Thymus (tissue), 11 donors: ENCODE data around the gene ELF1. TPM values are rescaled to one million over a fixed set of nuclear protein-coding genes. Genes with fewer than 3 reads are reported as not detected.

Source experiments
- DNase-seq, 9 donors: peaks; one replicate each; pipeline ENCODE4 v3.0.0-alpha.2; 2013; ENCODE audit warnings: low spot score in 9 of 9, low read depth in 6 of 9, missing footprints in 1 of 9
- H3K27ac ChIP-seq, 2 donors: one replicate each; pipeline ENCODE4 v1.5.1; 2013; ENCODE audit warnings: control low read depth in 1 of 2, low read depth in 1 of 2, low read length in 1 of 2, mild to moderate bottlenecking in 1 of 2, moderate library complexity in 1 of 2
- H3K27me3 ChIP-seq, 2 donors: one replicate each; pipeline ENCODE4 v1.5.1; 2013; ENCODE audit warnings: low read length in 1 of 2; ENCODE audit not compliant: control insufficient read depth in 2 of 2, insufficient read depth in 1 of 2
- H3K36me3 ChIP-seq, 2 donors: one replicate each; pipeline ENCODE4 v1.5.1; 2013; ENCODE audit warnings: low read length in 1 of 2, mild to moderate bottlenecking in 1 of 2, moderate library complexity in 1 of 2; ENCODE audit not compliant: control insufficient read depth in 2 of 2, insufficient read depth in 2 of 2
- H3K4me1 ChIP-seq, 2 donors: one replicate each; pipeline ENCODE4 v1.5.1; 2013; ENCODE audit warnings: low read length in 2 of 2; ENCODE audit not compliant: control insufficient read depth in 2 of 2, insufficient read depth in 2 of 2
- H3K4me3 ChIP-seq, 2 donors: one replicate each; pipeline ENCODE4 v1.5.1; 2013; ENCODE audit warnings: low read length in 2 of 2, control low read depth in 1 of 2, mild to moderate bottlenecking in 1 of 2
- H3K9me3 ChIP-seq, 2 donors: one replicate each; pipeline ENCODE4 v1.5.1; 2013; ENCODE audit warnings: low read length in 1 of 2, mild to moderate bottlenecking in 1 of 2; ENCODE audit not compliant: control insufficient read depth in 2 of 2, insufficient read depth in 1 of 2
- WGBS: extraction: QIAGEN DNeasy Blood & Tissue Kit; methylation state at CpG from one replicate; pipeline ENCODE4 v1.1.7; 2013; 5-methylcytosine and 5-hydroxymethylcytosine counted together
- polyA plus RNA-seq: library from polyadenylated mRNA; stranded (reverse); fragments of 200-250 nt; gene quantifications from one replicate; pipeline ENCODE4 v1.2.3, GENCODE V29; 2013
- total RNA-seq: library from RNA; stranded (reverse); fragments of 120-200 nt; gene quantifications from one replicate; pipeline ENCODE4 v1.2.4, GENCODE V29; 2013
- donor health status: healthy.

The ELF1 gene
- total and polyA plus RNA-seq, 2 donors = 64.2 to 89.3 TPM

- Histone ChIP-seq H3K9me3 (no peaks in the 10 kb centered on the region), H3K27ac (peak overlapping the region; percentile 88 to 90), H3K4me3 (peak overlapping the region; percentile 35 to 50), H3K27me3 (no peaks in the 10 kb centered on the region), H3K36me3 (peaks cover 0 to 11% of the 10 kb centered on the region in 2 donors), H3K4me1 (peaks cover 25 to 35% of the 10 kb centered on the region in 2 donors)
- peak in 8 of 9 donors; percentile 70 to 94 (median 84) for DNase-seq
- WGBS = 4% methylated on average over 4 of the region's 4 CpGs
Observed at GRCh38 chr13:41004875-41005693, 14.0 kb downstream of the ELF1 start.

GRCh38 chr13:41002606-41003005, 16.5 kb downstream of the ELF1 start:
- Histone ChIP-seq H3K27me3 (no peaks in the 10 kb centered on the region), H3K4me3 (peak overlapping the region; percentile 6 to 23), H3K9me3 (no peaks in the 10 kb centered on the region), H3K4me1 (peaks cover 33 to 44% of the 10 kb centered on the region in 2 donors), H3K27ac (peak overlapping the region; percentile 65 to 88), H3K36me3 (peaks cover 3 to 18% of the 10 kb centered on the region in 2 donors)
- WGBS = 54% methylated on average over 2 of the region's 2 CpGs
- DNase-seq = no peak

- H3K36me3 ChIP-seq = peaks cover 3 to 25% of the 10 kb centered on the region in 2 donors
- no peaks in the 10 kb centered on the region for H3K27me3 ChIP-seq
- H3K4me1 ChIP-seq = peaks cover 37 to 45% of the 10 kb centered on the region in 2 donors
- peak overlapping the region; percentile 38 to 70 for H3K27ac ChIP-seq
- peak overlapping the region in 1 of 2 donors; percentile 34 for H3K4me3 ChIP-seq
- no peaks in the 10 kb centered on the region for H3K9me3 ChIP-seq
- 44% methylated on average over 5 of the region's 5 CpGs for WGBS
- DNase-seq = no peak
Observed at GRCh38 chr13:41001695-41002094, 17.4 kb downstream of the ELF1 start.

GRCh38 chr13:40999416-40999815, 19.7 kb downstream of the ELF1 start:
- H3K4me1 ChIP-seq = peaks cover 42 to 52% of the 10 kb centered on the region in 2 donors
- no peak for DNase-seq
- WGBS = 70% methylated on average over 3 of the region's 3 CpGs
- H3K36me3 ChIP-seq = peaks cover 3 to 28% of the 10 kb centered on the region in 2 donors
- no peak overlapping the region for H3K4me3 ChIP-seq
- no peaks in the 10 kb centered on the region for H3K27me3 ChIP-seq
- peak overlapping the region in 1 of 2 donors; percentile 20 for H3K27ac ChIP-seq
- H3K9me3 ChIP-seq = no peaks in the 10 kb centered on the region

- Histone ChIP-seq H3K4me1 (peaks cover 45 to 58% of the 10 kb centered on the region in 2 donors), H3K27ac (peak overlapping the region in 1 of 2 donors; percentile 63), H3K4me3 (no peak overlapping the region), H3K36me3 (peaks cover 3 to 25% of the 10 kb centered on the region in 2 donors), H3K9me3 (no peaks in the 10 kb centered on the region), H3K27me3 (no peaks in the 10 kb centered on the region)
- WGBS = 70% methylated on average over 5 of the region's 5 CpGs
- no peak for DNase-seq
Observed at GRCh38 chr13:40996426-40997092, 22.6 kb downstream of the ELF1 start.

DNA sequence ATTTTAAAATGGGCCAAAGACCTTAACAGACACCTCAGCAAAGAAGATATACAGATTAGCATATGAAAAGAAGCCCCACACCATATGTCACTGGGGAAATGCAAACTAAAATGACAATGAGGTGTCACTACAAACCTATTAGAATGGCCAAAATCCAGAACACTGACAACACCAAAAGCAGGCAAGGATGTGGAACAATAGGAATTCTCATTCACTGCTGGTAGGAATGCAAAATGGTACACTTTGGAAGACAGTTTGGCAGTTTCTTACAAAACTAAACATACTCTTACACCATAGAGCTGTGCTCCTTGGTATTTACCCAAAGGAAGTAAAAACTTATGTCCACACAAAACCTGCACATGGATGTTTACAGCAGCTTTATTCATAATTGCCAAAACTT, 23.1 kb downstream of the ELF1 start:
- Histone ChIP-seq H3K27ac (peak overlapping the region in 1 of 2 donors; percentile 45), H3K36me3 (peaks cover 3 to 25% of the 10 kb centered on the region in 2 donors), H3K27me3 (no peaks in the 10 kb centered on the region), H3K4me1 (peaks cover 42 to 57% of the 10 kb centered on the region in 2 donors), H3K4me3 (no peak overlapping the region), H3K9me3 (no peaks in the 10 kb centered on the region)
- no peak for DNase-seq

DNA sequence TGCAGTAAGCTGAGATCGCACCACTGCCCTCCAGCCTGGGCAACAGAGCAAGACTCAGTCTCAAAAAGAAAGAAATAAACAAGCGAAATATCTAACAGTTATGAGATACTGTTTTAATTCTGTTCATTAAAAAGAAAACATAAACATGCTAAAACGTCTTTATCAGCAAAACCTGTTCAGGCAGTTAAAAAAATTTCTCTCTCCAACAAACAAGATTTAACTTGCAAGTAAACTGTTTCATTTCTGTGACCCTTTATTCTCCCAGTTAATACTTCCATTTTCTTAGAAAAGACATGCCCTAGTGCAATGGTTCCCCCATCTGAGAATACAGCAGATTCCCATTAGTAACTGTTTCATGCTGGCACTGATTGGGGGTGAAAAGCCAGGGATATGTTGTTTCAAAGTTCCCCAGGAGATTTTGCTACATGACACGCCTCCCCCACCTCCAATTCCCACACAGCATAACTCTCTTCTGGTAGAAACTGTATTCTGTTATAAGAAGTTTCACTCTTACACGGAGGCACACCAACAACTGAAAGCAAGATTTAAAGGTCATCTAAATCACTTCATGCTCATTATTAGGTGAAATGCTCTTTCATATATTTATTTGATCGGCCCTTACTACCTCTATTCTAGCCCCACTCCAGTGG, 24.4 kb downstream of the ELF1 start:
- H3K36me3 ChIP-seq = peaks cover 3 to 22% of the 10 kb centered on the region in 2 donors
- H3K4me3 ChIP-seq = no peak overlapping the region
- H3K4me1 ChIP-seq = peaks cover 40 to 59% of the 10 kb centered on the region in 2 donors
- H3K27ac ChIP-seq = peak overlapping the region; percentile 76 to 91
- no peaks in the 10 kb centered on the region for H3K27me3 ChIP-seq
- peak in 1 of 9 donors; percentile 39 for DNase-seq
- 68% methylated on average over 6 of the region's 6 CpGs for WGBS
- H3K9me3 ChIP-seq = no peaks in the 10 kb centered on the region

GRCh38 chr13:40993987-40994386, 25.1 kb downstream of the ELF1 start:
- H3K9me3 ChIP-seq = no peaks in the 10 kb centered on the region
- no peak for DNase-seq
- peaks cover 37 to 55% of the 10 kb centered on the region in 2 donors for H3K4me1 ChIP-seq
- H3K4me3 ChIP-seq = no peak overlapping the region
- no peaks in the 10 kb centered on the region for H3K27me3 ChIP-seq
- peak overlapping the region; percentile 64 to 91 for H3K27ac ChIP-seq
- H3K36me3 ChIP-seq = peaks cover 0 to 20% of the 10 kb centered on the region in 2 donors
